GM19351 (cell line): Measurements from ENCODE around the gene NSG1.

Experiments used
- ATAC-seq: cut with Tn5 transposase; IDR thresholded peaks from one replicate; pipeline ENCODE4 v1.9.1; 2021; ENCODE audit warnings: mild to moderate bottlenecking, moderate library complexity; ENCODE audit not compliant: unreplicated experiment

Gene NSG1

DNA sequence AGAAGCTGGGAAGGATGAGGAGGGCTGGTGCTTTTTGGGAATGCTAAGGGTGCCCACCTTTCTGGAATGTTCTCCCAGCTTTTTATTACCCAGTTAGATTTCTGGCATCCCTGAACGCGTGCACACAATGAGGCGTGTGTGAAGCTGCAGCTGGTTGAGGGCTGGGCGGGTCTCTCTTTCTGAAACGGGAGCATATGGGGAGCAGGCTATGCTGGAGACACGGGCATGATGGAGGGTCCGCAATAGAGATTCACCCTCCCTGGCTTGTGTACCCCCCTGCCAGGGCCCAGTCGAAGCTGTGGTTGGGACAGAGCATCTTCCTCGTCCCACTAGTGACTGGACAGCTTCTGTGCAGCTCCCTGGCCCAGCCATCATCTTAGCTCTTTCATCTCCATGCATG is 8.5 kb downstream of the NSG1 start:
- no peak for ATAC-seq

DNA sequence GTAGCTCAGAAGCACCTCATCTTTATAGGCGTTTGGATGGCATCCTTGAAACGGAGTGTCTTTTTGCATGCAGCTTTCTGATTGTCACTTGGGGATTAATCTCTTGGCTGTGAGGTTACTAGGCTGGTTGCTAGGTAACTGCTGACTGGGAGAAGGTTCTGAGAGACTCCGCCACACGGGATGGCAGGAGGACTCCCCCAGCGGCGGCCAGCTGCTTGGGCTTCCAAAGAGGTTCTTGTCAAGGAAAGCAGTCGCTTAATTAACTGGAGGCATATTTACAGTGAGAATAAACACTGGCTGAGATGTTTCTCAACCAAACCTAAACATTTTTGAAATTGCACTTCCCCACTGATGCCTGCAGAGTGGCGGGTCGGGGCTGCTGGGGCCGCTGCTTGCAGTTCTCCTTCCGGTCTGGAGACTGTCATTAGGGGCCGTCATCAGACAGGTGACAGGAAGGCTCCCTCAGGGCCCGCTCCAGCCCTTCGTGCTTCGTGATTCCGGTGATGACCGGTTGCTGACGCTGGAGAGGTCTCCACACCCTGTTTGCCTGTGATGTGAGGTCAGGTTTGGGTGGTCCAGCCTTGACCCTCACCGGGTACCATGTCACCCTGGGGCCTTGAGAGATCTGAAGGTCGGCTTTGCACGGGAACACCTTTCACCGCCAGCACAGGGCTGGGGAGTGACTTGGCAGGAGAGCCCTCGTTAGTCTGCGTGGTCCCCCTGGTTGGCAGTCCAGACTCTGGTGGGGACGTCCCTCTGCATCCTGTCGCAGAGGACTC is 9.1 kb downstream of the NSG1 start:
- no peak for ATAC-seq

DNA sequence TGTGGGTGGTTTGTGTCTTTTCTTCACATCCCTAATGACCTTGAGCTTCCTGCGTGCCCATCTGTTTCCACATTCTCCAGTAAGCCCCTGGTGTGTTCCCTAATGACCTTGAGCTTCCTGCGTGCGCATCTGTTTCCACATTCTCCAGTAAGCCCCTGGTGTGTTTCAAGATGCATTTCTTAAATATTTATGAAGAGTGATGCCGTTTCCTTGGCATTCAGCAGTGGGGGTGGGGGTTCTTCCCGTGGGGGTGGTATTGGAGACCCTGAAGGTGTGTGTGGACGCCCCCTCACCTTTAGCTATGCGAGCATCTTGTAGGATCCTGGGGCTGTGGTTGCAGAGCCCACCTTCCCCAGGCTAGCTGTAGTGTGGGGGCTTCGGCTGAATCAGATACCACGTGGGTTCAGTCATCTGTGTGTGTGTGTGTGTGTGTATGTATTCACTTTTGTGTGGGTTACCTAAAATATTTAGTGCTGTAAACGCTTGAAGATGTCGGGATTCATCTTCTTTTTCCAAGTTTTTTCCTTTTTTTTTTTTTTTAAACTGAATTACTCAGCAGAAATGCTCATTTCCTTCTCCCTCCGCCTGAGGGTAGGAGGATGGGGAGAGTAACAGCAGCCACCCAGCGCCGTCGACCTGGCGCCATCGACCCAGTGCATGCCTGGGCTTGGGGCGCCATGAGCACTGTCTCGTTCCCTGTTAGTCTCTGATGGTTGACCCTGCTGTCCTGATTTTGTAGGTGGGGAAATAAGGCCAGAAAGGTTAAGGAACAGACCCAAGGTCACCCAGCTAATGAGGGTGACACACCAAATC is 9.9 kb downstream of the NSG1 start:
- ATAC-seq: no peak

DNA sequence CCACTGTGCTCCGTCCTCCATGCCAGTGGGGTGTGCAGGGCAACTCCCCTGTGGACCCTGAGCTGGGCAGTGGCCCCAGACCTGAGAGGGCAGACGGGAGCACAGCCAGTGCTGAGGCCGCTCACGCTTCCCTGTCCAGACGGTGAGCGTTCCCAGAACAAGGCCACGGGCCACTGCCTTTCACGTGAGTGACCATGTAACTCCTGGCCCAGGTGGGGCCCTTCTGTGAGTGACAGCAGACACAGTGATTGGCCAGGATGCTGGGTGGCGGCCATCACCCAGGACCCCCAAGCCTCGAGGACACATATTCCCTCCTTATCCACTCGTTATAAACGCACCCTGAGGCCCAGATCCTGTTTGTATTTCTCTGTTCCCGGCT is 10.5 kb downstream of the NSG1 start:
- no peak for ATAC-seq

DNA sequence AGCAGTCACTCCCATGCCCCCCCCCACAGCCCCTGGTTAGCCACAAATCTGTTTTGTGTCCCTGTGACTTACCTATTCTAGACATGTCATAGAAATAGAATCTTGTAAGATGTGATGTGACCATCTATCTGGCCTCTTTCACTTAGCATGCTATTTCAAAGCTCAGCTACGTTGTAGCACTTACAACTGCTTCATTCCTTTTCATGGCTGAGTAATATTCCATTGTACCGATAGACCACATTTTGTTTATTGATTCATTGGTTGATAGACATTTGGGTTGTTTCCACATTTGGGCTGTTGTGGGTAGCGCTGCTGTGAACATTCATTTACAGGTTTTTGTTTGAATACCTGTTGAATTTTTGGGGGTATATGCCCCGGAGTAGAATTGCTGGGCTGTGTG is 11.5 kb downstream of the NSG1 start:
- ATAC-seq: no peak

DNA sequence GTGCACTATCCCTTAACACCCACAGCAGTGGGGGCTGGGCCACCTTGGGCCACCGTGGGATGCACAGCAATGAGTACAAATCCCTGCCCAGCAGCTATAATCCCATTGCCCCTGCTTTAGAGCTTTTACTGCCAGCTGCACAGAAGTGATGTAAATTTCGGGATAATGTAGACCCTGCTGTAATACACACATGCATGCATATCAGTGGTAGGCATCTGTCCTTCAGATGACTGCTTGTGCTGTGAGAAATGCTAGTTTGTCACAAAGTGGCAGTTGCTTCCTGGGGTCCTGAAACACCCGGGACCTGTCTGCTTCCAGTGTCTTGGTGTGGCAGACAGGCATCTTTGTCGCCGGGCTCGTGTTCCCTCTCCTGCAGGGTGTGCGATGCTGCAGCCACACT is 14.1 kb downstream of the NSG1 start:
- ATAC-seq: no peak

DNA sequence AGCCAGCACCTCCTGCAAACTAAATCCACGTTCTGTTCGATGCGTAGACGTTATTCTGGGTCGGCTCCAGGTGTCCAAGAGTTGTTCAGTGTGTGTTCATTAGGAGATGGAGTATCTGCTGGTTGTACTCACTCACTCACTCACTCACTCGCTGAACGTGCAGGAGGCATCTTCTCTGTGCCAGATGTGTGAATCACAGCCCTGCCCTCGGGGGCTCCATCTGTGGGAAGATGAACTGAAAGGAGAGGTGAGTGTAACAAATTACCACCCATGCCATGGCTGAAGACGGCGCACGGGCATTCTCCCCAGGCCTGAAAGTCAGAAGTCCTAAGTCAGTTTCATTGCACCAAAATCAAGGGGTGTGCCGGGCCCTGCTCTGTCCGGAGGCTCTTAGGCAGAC is 16.1 kb downstream of the NSG1 start:
- ATAC-seq: no peak

DNA sequence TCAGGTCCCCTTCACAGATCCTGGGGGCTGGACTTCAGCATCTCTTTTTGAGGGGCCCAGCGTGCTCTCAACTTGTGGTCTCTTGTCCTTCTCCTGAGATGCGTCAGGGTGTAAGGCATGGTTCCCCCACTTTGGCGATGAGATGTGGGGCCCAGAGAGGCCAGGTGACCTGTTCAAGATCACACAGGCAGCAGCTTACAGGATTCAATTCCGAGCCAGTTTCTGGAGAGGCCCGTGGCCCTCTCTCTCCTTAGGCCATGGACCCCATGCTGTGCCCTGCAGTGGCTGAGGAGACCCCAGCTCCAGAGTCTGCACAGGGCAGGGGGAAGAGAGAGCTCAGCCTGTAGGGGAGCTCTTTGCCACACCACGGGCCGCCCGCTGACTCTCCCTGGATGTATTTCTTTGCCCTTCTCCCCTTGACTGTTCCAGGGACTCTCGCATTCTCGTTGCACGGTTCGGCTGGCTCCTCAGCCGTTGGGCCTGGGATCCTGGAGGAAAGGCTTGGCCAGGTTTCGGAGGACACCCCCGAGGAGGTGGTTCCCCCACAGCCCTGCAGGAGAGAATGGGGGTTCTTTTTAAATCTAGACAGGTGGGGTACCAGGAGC is 18.6 kb downstream of the NSG1 start:
- ATAC-seq: no peak

DNA sequence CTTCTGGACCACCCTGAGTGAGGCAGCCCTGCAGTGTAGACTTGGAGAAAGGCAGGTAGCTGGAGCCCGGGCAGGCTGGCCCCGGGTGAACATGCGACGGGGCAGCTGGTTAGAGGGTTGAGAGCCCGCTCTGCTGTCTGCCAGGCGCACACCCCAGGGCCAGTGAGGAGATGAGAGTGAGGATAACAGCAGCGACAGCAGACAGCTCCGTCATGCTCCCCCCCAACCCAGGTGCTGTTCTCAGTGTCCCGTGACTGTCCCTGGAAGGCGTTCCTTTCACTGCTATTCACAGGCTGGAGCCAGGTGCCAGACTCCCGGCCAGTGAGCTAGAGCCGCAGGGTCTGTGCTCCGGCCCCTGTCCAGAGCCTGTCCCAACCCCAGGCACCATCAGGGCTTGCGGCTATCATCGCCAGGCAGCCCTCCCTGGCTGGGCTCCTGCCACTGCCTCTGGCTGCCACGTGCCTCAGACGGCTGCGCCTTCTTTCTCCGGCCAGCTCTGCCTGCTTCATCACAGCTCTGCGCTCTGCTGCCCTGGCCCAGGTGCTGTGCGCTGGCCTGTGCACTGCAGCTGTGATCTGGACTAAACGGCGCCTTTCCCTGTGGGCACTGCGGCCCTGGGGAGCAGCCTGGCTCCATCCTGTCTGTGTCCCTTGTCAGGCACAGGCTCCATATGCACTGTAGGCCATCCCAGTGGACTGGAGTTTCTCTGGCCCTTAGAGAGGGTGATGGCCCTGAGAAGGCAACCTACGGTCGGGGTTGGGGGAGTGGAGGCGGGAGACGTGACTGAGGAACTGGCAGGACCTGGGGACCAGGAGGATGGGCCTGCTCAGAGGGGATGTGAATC is 19.8 kb downstream of the NSG1 start:
- no peak for ATAC-seq

DNA sequence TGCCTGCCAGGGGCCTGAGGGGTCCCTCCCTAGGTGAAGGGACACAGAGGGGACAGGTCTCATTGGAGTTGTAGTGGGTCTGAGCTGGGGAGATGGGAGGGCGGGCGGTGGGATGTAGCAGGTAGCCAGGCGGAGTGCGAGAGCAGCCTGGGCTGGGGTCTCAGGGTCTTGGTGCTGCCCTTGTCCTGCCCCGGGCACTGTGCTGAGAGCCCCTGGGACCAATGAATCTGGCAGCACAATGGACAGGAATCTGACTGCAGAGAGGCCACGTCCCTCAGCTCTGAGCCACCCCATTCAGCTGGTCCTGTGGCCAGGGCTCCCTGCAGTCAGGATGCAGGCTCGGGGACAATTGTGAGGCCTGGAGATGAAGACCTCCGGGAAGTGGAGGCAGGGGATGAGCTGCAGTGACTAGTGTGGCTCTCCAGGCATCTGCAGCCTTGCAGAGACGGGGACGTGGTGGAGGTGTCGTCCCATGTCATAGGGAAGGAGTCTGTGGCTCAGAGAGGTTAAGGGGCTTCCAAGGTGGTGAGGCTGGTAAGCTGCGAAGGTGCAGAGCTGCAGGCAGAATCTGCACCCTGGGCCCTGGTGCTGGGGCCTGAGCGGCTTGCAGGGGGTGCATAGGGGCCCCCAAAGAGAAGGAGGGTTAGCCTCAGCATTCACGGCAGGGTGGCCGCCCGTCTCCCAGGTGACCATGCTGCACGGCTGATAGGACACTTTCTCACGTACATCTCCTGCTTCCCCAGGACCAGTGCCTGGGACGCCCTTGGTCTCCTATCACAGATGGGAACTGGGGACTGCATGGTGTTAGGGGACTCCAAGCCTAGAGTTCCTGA is 20.6 kb downstream of the NSG1 start:
- ATAC-seq: no peak

DNA sequence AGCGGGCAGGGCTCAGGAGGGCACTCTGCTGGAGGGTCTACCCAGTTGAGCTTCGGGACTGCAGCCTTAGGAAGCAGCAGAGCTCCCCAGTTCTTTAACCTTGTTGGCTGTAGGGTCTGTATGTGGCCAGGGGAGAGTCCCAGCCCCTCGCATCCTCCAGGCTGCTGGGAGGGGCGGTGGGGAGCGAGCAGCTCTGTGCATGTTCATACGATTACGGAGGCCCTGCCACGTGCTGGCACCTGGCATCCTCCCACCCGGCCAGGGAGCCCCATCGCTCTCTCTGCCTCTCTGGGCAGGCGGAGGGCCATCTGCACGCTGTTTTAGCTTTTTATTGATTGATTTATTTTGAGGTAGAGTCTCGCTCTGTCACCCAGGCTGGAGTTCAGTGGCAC is 21.2 kb downstream of the NSG1 start:
- no peak for ATAC-seq

DNA sequence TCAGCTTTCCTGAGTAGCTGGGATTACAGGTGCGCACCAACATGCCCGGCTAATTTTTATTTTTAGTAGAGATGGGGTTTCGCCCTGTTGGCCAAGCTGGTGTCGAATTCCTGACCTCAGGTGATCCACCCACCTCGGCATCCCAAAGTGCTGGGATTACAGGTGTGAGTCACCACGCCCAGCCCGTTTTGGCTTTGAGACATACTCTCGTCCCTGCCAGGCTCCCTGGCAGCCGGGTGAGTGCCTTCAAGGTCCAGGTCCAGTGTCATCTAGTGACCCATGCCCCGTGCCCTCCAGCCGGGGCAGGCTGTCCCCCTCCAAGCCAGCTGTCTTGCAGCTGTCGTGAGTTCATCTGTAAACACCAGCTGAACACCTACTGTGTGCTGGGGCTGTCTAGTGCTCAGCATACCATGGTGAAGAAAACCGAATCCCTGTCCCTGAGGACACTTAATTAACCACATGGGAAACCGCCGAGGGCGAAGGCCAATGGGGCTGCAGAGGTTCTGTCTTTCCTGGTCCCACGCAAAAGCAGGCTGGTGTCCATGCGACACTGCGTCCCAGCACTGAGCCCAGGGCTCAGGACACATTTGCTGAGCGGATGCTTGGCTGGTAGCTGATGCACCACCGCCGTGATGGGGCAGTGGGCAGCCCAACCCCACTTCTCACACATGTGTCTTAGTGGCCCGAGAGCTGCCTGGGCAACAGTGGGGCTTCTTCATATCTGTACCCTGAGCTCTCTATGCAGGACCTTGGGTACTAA is 21.9 kb downstream of the NSG1 start:
- no peak for ATAC-seq

DNA sequence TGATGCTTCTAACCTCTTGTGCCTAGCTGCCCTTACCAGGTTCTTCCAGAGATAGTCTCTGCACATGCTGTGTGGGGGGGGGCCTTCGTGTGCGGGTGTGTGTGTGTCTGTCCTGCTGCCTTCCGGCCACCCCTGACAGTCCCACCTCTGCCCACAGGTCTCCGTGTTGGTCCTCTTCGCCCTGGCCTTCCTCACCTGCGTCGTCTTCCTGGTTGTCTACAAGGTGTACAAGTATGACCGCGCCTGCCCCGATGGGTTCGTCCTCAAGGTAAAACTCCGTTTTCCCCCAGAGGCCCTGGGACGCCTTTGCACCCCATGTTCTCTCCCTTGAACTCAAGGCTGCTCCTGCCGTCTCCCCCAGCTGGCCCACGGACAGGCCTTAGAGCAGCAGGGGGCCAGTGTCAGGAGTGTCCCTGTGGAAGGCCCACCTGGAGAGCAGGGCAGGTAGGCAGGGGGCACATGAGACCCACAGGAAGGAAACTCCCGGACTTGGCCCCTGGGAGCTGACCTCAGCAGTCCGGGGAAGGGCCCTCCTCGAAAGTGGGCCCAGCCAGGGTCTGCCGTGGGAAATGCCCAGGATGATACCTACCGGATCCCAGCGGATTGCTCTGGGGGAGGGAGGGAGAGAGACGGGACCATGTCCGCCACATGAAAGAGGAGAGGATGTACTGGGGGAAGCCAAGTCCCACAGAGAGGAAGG is 22.7 kb downstream of the NSG1 start:
- no peak for ATAC-seq

DNA sequence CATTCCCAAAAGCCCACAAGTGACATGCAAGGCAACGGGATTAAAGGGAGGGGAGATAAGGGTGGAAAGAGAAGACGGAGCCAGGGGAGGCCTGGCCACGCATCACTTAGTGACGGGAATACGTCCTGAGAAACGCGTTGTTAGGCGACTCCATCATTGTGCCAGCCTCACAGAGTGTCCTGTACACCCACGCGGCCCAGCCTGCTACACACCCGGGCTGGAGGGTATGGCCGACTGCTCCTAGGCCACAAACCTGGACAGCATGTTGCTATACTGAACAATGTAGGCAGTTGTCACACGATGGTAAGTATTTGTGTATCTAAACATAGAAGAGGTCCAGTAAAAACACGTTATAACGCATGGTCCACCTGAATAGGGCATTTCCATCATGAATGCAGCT is 23.4 kb downstream of the NSG1 start:
- ATAC-seq: no peak

DNA sequence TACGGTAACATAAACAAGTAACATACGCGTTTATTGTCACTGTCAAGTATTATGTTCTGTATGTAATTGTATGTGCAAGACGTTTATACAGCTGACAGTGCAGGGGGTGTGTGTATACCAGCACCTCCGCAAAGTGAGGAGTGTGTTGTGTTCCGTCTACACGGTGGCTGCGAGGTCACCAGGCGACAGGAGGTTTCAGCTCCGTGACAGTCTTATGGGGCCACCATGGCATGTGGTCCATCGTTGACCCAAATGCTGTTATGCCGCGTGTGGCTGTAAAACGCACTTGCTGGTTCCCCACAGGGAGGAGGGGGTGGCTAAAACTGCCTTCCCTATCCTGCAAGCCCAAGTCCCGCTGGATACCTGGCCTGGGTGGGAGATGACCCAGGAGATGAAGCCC is 25.0 kb downstream of the NSG1 start:
- no peak for ATAC-seq

DNA sequence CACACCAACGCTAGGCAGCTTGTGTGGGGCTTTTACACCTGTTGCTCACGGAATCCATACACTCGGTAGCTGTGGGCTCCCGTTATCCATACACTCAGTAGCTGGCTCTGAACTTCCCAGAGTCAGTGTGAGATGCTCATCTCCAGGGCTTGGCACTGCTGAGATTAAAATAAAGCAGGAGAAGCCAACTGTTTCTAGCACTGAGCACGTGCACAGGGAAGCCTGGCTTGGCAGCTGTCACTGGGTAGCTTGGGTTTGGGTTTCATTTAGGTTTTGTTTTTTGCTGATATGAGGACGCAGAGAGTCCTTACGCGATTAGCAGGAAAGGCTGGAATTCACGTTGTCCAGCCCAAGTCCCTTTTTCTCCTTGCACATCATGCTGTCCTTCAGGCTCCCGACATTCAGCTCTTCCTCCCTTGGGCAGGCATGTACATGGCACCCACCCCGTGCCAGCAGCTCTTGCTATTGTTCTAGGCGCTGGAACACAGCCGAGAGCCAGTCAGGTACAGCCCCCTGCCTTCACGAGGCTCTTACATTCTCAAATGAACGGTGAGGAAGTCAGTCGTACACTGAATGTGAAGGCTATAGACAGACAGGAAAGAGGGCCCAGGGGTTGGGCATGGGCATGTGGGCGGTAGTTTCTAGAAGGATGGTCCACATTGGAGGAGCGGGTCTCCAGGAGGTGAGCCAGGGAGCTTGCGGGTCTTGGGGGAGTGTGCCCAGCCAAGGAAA is 25.9 kb downstream of the NSG1 start:
- no peak for ATAC-seq

DNA sequence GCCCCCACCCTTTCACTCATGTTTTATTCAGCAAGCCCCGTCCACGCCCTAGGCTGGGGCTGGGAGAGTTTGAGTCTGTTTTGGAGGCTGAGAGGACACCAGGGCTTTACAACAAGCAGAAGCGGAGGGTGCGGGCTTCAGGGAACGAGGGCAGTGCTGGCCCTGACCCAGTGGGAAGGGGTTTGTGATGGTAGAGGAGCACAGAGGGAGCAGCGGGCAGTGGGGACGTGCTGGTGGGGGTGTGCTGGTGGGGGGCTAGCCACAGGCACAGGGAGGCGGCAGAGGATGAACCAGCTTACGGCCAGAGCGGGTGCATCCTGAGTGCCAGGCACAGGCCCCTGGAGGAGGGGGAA is 26.4 kb downstream of the NSG1 start:
- no peak for ATAC-seq

DNA sequence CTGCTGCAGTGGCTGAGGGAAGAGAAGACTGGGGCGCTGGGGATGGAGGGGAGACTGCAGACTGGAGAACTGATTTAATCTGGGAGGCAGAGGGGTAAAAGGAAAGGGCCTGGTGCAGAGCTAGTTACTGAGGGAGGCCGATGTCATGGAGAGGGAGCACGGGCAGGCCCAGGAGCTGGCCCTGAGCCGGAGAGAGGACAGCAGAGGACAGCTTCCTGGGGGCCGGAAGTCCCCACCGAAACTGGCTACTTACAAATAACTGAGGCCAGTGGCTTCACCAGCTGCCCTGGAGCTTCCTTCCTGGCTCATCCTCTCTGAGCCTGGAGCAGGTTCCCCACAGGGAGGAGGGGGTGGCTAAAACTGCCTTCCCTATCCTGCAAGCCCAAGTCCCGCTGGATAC is 26.9 kb downstream of the NSG1 start:
- ATAC-seq: no peak
